CD4-positive, alpha-beta T cell (primary cell): ENCODE measurements around the gene NMD3. TPM values are rescaled to one million over a fixed set of nuclear protein-coding genes. Genes with fewer than 3 reads are reported as not detected.

Source experiments
- ATAC-seq: fragments of 200-7000 bp; cut with Tn5 transposase; one replicate; pipeline ENCODE4 v1.10.0; 2022; ENCODE audit warnings: mild to moderate bottlenecking; ENCODE audit not compliant: poor library complexity
- CTCF ChIA-PET: fragments of 350-600 bp; sonication (Branson Sonifier 250); formaldehyde crosslinking; loops from one replicate; lab custom pipeline; 2021; ENCODE audit warnings: antibody characterized with exemption, inconsistent platforms; lab: Charles Lee
- POLR2A ChIA-PET: fragments of 350-600 bp; sonication (Branson Sonifier 250); formaldehyde crosslinking; loops from one replicate; lab custom pipeline; 2021; ENCODE audit warnings: antibody characterized with exemption, inconsistent platforms; lab: Charles Lee
- DNase-seq, 14 experiments: peaks; one replicate each; pipeline ENCODE4 v3.0.0-alpha.2; 2013 to 2020; ENCODE audit warnings: mixed read lengths in 2 of 14
- H3K27ac ChIP-seq, 2 donors: one replicate each; pipeline versions ENCODE4 v1.5.1 to v1.7.0; 2013; ENCODE audit warnings: low read length in 2 of 2, low read depth in 1 of 2, mild to moderate bottlenecking in 1 of 2
- H3K27me3 ChIP-seq, 2 experiments: 1 replicate in 1 of 2; 2 replicates in 1 of 2; pipeline versions ENCODE4 v1.6.1 to v1.7.0; 2013; ENCODE audit warnings: low read length in 2 of 2, control low read depth in 1 of 2, mild to moderate bottlenecking in 1 of 2, moderate library complexity in 1 of 2; ENCODE audit not compliant: insufficient read depth in 2 of 2, control insufficient read depth in 1 of 2
- H3K36me3 ChIP-seq: one replicate; pipeline ENCODE4 v1.6.1; 2013; ENCODE audit warnings: low read length, control low read depth; ENCODE audit not compliant: insufficient read depth
- H3K4me1 ChIP-seq: one replicate; pipeline ENCODE4 v1.6.1; 2013; ENCODE audit warnings: low read length, control low read depth; ENCODE audit not compliant: insufficient read depth
- H3K4me3 ChIP-seq: one replicate; pipeline ENCODE4 v1.5.1; 2013; ENCODE audit warnings: mild to moderate bottlenecking, low read length, moderate library complexity
- H3K9me3 ChIP-seq, 2 experiments: 1 replicate in 1 of 2; 2 replicates in 1 of 2; pipeline versions ENCODE4 v1.6.1 to v1.7.0; 2013; ENCODE audit warnings: low read length in 2 of 2, mild to moderate bottlenecking in 2 of 2, control low read depth in 1 of 2, moderate library complexity in 1 of 2; ENCODE audit not compliant: control insufficient read depth in 1 of 2, insufficient read depth in 1 of 2
- H3K27ac Mint-ChIP-seq: one replicate; pipeline ENCODE4 v1.8.0; 2020; ENCODE audit warnings: mixed read lengths
- H3K27me3 Mint-ChIP-seq: one replicate; pipeline ENCODE4 v1.8.0; 2021; ENCODE audit warnings: mixed read lengths
- H3K36me3 Mint-ChIP-seq: one replicate; pipeline ENCODE4 v1.8.0; 2021; ENCODE audit warnings: low read depth, mixed read lengths
- H3K4me1 Mint-ChIP-seq: one replicate; pipeline ENCODE4 v1.8.0; 2021; ENCODE audit warnings: low read depth, mixed read lengths
- H3K4me3 Mint-ChIP-seq: one replicate; pipeline ENCODE4 v1.8.0; 2020; ENCODE audit warnings: mild to moderate bottlenecking, mixed read lengths
- H3K9me3 Mint-ChIP-seq: one replicate; pipeline ENCODE4 v1.8.0; 2020; ENCODE audit warnings: mixed read lengths
- CTCF ChIP-seq: fragments of 200-600 bp; IDR thresholded peaks from one replicate; pipeline ENCODE4 v1.8.0; 2022; ENCODE audit warnings: antibody characterized with exemption, mild to moderate bottlenecking
- intact Hi-C, 2 experiments: fragments of 100-400 bp; cut with DNase I in 1 of 2; cut with micrococcal nuclease in 1 of 2; formaldehyde crosslinking; loops; one replicate each; pipeline versions ENCODE4 v1.15.1 to v1.9.0; 2023 to 2025; cut with DNase I, micrococcal nuclease
- total RNA-seq, 174 experiments: library from RNA in 2 of 174; stranded (reverse) in 2 of 174; gene quantifications; one replicate each; pipeline ENCODE4 v1.2.3 and lab custom pipeline; 2021 to 2026

The NMD3 gene
- total RNA-seq, 2 experiments from 2014 or later: 58.4 to 60.1 TPM

DNA sequence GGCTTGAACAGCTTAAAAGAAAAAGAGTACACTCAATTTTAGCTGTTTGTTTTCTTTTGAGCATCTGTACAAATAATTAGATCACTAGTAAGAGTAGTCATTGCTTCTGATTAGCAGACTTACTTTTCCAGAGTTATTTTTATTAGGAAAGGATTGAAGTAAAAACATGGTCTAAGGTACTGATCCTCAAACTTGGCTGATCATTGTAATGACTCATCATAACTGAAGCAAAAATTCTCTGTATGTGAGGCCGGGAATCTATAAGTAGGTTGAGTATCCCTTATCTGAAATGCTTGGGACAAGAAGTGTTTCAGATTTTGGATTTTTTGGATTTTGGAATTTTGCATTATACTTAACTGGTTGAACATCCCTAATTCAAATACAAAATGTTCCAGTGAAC lies 12.4 kb downstream of the NMD3 start:
- POLR2A ChIA-PET: no interaction called here
- Histone ChIP-seq H3K36me3 (peaks cover 87% of the 10 kb centered on the region), H3K9me3 (no peaks in the 10 kb centered on the region), H3K4me3 (no peak overlapping the region), H3K27ac (no peak overlapping the region), H3K27me3 (no peaks in the 10 kb centered on the region), H3K4me1 (no peaks in the 10 kb centered on the region)
- DNase-seq (no peak), ATAC-seq (no peak)
- intact Hi-C loops: no loop called here
- CTCF ChIA-PET: no interaction called here
- Mint-ChIP-seq H3K27me3 (no peaks in the 10 kb centered on the region), H3K9me3 (no peaks in the 10 kb centered on the region), H3K4me1 (peaks cover 15% of the 10 kb centered on the region), H3K4me3 (no peak overlapping the region), H3K36me3 (peaks cover 42% of the 10 kb centered on the region), H3K27ac (no peak overlapping the region)
- TF ChIP-seq CTCF: no peak

- H3K9me3 Mint-ChIP-seq: no peaks in the 10 kb centered on the region
- Histone ChIP-seq H3K27me3 (no peaks in the 10 kb centered on the region), H3K36me3 (peaks cover 72% of the 10 kb centered on the region), H3K4me1 (no peaks in the 10 kb centered on the region), H3K4me3 (no peak overlapping the region), H3K27ac (no peak overlapping the region), H3K9me3 (no peaks in the 10 kb centered on the region)
- POLR2A ChIA-PET: no interaction called here
- no peak for TF ChIP-seq CTCF
- H3K27me3 Mint-ChIP-seq: no peaks in the 10 kb centered on the region
- peaks cover 67% of the 10 kb centered on the region for H3K36me3 Mint-ChIP-seq
- ATAC-seq (no peak), DNase-seq (no peak)
- H3K4me1 Mint-ChIP-seq: peaks cover 21% of the 10 kb centered on the region
- intact Hi-C loops: no loop called here
- no peak overlapping the region for H3K4me3 Mint-ChIP-seq
- H3K27ac Mint-ChIP-seq: no peak overlapping the region
- CTCF ChIA-PET: no interaction called here
Measured at GRCh38 chr3:161236240-161236639, 15.1 kb downstream of the NMD3 start.

- peaks cover 97% of the 10 kb centered on the region for H3K36me3 Mint-ChIP-seq
- POLR2A ChIA-PET: no interaction called here
Measured at GRCh38 chr3:161239700-161240099, 18.6 kb downstream of the NMD3 start.

More at GRCh38 chr3:161239700-161240099, 18.6 kb downstream of the NMD3 start:
- H3K27me3 ChIP-seq: no peaks in the 10 kb centered on the region
- Mint-ChIP-seq H3K9me3 (no peaks in the 10 kb centered on the region), H3K4me1 (peaks cover 21% of the 10 kb centered on the region), H3K27ac (no peak overlapping the region), H3K27me3 (no peaks in the 10 kb centered on the region), H3K4me3 (no peak overlapping the region)
- H3K4me3 ChIP-seq: no peak overlapping the region
- intact Hi-C loops: no loop called here
- DNase-seq (no peak), ATAC-seq (no peak)
- H3K27ac ChIP-seq: no peak overlapping the region
- H3K9me3 ChIP-seq: no peaks in the 10 kb centered on the region
- CTCF ChIA-PET: no interaction called here
- peaks cover 69% of the 10 kb centered on the region for H3K36me3 ChIP-seq
- no peaks in the 10 kb centered on the region for H3K4me1 ChIP-seq
- TF ChIP-seq CTCF: no peak
